HG02973 (cell line): Measurements from ENCODE around the gene CALML6.

Source experiments
- ATAC-seq: cut with Tn5 transposase; IDR thresholded peaks from one replicate; pipeline ENCODE4 v1.9.1; 2021; ENCODE audit warnings: moderate library complexity; ENCODE audit not compliant: unreplicated experiment

The CALML6 gene

GRCh38 chr1:1941211-1941841 lies 26.3 kb downstream of the CALML6 start:
- no peak for ATAC-seq

GRCh38 chr1:1941868-1942752 lies 27.1 kb downstream of the CALML6 start:
- no peak for ATAC-seq

- ATAC-seq = no peak
Observed at GRCh38 chr1:1942753-1943656, 27.9 kb downstream of the CALML6 start.

- no peak for ATAC-seq
Observed at GRCh38 chr1:1943834-1944570, 28.9 kb downstream of the CALML6 start.

GRCh38 chr1:1945782-1946393 lies 30.8 kb downstream of the CALML6 start:
- ATAC-seq = no peak

- ATAC-seq = no peak
Observed at GRCh38 chr1:1946540-1946939, 31.5 kb downstream of the CALML6 start.

- ATAC-seq = no peak
Observed at GRCh38 chr1:1947493-1947892, 32.4 kb downstream of the CALML6 start.

- ATAC-seq = no peak
Observed at GRCh38 chr1:1948783-1949182, 33.7 kb downstream of the CALML6 start.

- ATAC-seq = no peak
Observed at GRCh38 chr1:1950940-1951339, 35.9 kb downstream of the CALML6 start.

GRCh38 chr1:1954015-1954414 lies 39.0 kb downstream of the CALML6 start:
- ATAC-seq = no peak

- ATAC-seq = no peak
Observed at GRCh38 chr1:1954831-1955441, 39.9 kb downstream of the CALML6 start.

- ATAC-seq = no peak
Observed at GRCh38 chr1:1955621-1956094, 40.6 kb downstream of the CALML6 start.

GRCh38 chr1:1956101-1956500 lies 41.0 kb downstream of the CALML6 start:
- ATAC-seq = no peak

- no peak for ATAC-seq
Observed at GRCh38 chr1:1956586-1957532, 41.8 kb downstream of the CALML6 start.

- no peak for ATAC-seq
Observed at GRCh38 chr1:1957533-1957961, 42.5 kb downstream of the CALML6 start.

- ATAC-seq = no peak
Observed at GRCh38 chr1:1958071-1958541, 43.0 kb downstream of the CALML6 start.

GRCh38 chr1:1959459-1959839 lies 44.4 kb downstream of the CALML6 start:
- ATAC-seq = no peak

- no peak for ATAC-seq
Observed at GRCh38 chr1:1959840-1960479, 44.9 kb downstream of the CALML6 start.
